Stimulated activated CD4-positive, alpha-beta T cell treated with anti-CD3 and anti-CD28 coated beads, Interleukin-15, amount 100 ng/mL, for 48 hours (primary cell): ENCODE data around the gene SEC23IP.
"Not testable (repeated sequence)": the region's sequence is repeated elsewhere in the genome, so short reads cannot be mapped to it uniquely, and the experiment has no call there.

Source experiments
- DNase-seq, 2 donors: peaks; one replicate each; pipeline ENCODE4 v3.0.0-alpha.2; 2020; ENCODE audit warnings: low read depth in 2 of 2

Gene SEC23IP

GRCh38 chr10:119892188-119893065, at the start of gene SEC23IP:
TSS of gene SEC23IP (plus strand) at chr10:119892730. CDS start at chr10:119892783, 53 bp downstream.
- peak; percentile 90 to 93 for DNase-seq

GRCh38 chr10:119845656-119846055, 46.9 kb upstream of the SEC23IP start:
- DNase-seq: no peak

GRCh38 chr10:119849031-119849789, 43.3 kb upstream of the SEC23IP start:
- DNase-seq: no peak

- no peak for DNase-seq
These were observed 42.6 kb upstream of the SEC23IP start for GRCh38 chr10:119849944-119850343.

GRCh38 chr10:119852277-119852676, 40.3 kb upstream of the SEC23IP start:
- DNase-seq: no peak

- DNase-seq: no peak
These were observed 39.7 kb upstream of the SEC23IP start for GRCh38 chr10:119852822-119853221.

GRCh38 chr10:119853574-119853973, 39.0 kb upstream of the SEC23IP start:
- DNase-seq: no peak

GRCh38 chr10:119858063-119858462, 34.5 kb upstream of the SEC23IP start:
- no peak for DNase-seq

GRCh38 chr10:119859420-119860258, 32.9 kb upstream of the SEC23IP start:
- no peak for DNase-seq

GRCh38 chr10:119860866-119861607, 31.5 kb upstream of the SEC23IP start:
- DNase-seq: no peak

GRCh38 chr10:119862524-119862923, 30.0 kb upstream of the SEC23IP start:
- no peak for DNase-seq

GRCh38 chr10:119863951-119864565, 28.5 kb upstream of the SEC23IP start:
- DNase-seq: no peak

GRCh38 chr10:119865699-119866240, 26.8 kb upstream of the SEC23IP start:
- DNase-seq: no peak

- DNase-seq: no peak
These were observed 25.2 kb upstream of the SEC23IP start for GRCh38 chr10:119867317-119867716.

GRCh38 chr10:119869398-119869797, 23.1 kb upstream of the SEC23IP start:
- not testable (repeated sequence) for DNase-seq

GRCh38 chr10:119871881-119872609, 20.5 kb upstream of the SEC23IP start:
- peak; percentile 38 to 44 for DNase-seq

GRCh38 chr10:119872610-119872859, 20.0 kb upstream of the SEC23IP start, which contains the start of gene MCMBP:
TSS of gene MCMBP (minus strand) at chr10:119872843. CDS start at chr10:119872584, 259 bp downstream.
- no peak for DNase-seq

- DNase-seq: peak; percentile 78 to 82
These were observed 19.5 kb upstream of the SEC23IP start for GRCh38 chr10:119872860-119873681.

- DNase-seq: no peak
These were observed 14.0 kb upstream of the SEC23IP start for GRCh38 chr10:119878524-119878923.
